Ovary (tissue), 3 donors: ENCODE results near the gene ZDHHC22.

ENCODE experiments used
- POLR2A ChIP-seq: fragments of 450-650 bp; IDR thresholded peaks from one replicate; pipeline ENCODE4 v1.6.1; 2017; ENCODE audit warnings: antibody characterized with exemption, mild to moderate bottlenecking, moderate library complexity
- TF ChIP-seq, protein P1 (sequence below), 3 donors: fragments of 450-650 bp in 2 of 3; fragments of 200-600 bp in 1 of 3; IDR thresholded peaks; one replicate each; pipeline versions ENCODE4 v1.5.1 to v1.8.0; 2016 to 2022; ENCODE audit warnings: antibody characterized with exemption in 3 of 3, mild to moderate bottlenecking in 1 of 3
- donor health status: DM: no; HTN: no; CAD: no.

DNA sequence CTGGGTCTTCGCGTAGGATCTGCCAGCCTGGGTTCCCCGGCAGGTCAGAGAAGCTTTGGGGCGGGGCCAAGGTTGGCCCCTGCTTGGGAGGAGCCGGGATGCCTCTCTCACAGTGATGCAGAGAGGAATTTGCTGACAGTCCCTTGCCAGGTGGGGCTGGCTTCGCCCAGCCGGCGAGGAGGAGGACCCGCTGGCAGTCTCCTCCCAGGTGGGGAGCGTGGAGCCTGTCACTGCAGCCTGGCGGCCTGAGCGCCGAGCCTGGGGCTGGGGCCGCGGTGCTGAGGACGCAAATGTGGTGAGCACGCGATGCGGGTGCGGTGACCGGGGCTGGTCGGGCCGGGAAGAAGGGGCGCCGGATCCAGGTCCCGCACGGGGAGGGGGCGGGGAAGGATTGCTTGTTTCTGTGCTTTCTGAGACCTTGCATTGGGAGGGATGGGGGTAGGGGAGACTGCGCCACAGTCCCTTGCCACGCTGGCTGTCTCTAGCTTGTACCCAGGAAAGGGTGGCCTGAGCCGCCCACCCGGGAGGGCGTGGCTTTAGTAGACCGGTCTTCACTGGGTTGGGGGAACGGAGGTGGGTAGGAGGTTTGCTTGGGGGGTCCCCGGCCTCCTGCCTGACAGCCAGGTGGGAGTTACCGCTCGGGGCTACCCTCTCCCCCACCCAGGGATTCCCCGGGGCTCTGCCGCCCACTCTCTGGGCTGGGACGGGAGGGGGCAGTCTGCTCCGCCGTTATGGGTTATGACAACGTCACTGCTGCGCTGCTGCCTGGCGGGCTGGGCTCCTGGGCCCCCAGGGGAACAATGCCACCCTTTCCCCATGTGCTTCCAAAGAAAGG, 40.2 kb upstream of the ZDHHC22 start, which contains the start of gene TMEM63C:
- TF ChIP-seq, protein P1, sequence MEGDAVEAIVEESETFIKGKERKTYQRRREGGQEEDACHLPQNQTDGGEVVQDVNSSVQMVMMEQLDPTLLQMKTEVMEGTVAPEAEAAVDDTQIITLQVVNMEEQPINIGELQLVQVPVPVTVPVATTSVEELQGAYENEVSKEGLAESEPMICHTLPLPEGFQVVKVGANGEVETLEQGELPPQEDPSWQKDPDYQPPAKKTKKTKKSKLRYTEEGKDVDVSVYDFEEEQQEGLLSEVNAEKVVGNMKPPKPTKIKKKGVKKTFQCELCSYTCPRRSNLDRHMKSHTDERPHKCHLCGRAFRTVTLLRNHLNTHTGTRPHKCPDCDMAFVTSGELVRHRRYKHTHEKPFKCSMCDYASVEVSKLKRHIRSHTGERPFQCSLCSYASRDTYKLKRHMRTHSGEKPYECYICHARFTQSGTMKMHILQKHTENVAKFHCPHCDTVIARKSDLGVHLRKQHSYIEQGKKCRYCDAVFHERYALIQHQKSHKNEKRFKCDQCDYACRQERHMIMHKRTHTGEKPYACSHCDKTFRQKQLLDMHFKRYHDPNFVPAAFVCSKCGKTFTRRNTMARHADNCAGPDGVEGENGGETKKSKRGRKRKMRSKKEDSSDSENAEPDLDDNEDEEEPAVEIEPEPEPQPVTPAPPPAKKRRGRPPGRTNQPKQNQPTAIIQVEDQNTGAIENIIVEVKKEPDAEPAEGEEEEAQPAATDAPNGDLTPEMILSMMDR (IDR thresholded peaks at IDR 0.05), result no peak
- TF ChIP-seq POLR2A, result no peak
